IPS-NIHi7 (cell line): Measurements from ENCODE around the gene HCFC2.
"Not testable (repeated sequence)": the region's sequence is repeated elsewhere in the genome, so short reads cannot be mapped to it uniquely, and the experiment has no call there.

Experiments
- DNase-seq: peaks from one replicate; pipeline ENCODE4 v3.0.0; 2012; ENCODE audit warnings: mixed read lengths; ENCODE audit errors: extremely low spot score

The HCFC2 gene

GRCh38 chr12:104064031-104064841, at the start of gene HCFC2:
HCFC2 (plus strand) TSS chr12:104064531; CDS start chr12:104064561, 30 bp downstream.
- peak; percentile 98 for DNase-seq

DNA sequence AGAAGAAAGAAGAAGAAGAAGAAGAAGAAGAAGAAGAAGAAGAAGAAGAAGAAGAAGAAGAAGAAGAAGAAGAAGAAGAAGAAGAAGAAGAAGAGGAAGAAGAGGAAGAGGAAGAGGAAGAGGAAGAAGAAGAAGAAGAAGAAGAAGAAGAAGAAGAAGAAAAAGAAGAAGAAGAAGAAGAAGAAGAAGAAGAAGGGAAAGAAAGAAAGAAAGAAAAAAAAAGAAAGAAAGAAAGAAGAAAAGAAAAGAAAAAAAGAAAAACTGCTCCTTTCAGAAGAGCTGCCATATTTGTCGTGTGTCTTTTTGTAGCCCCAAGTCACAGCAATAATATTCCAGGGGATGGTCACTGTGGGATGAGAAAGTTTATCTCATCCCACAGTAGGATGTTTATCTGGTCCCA, 42.5 kb upstream of the HCFC2 start:
- DNase-seq: not testable (repeated sequence)

DNA sequence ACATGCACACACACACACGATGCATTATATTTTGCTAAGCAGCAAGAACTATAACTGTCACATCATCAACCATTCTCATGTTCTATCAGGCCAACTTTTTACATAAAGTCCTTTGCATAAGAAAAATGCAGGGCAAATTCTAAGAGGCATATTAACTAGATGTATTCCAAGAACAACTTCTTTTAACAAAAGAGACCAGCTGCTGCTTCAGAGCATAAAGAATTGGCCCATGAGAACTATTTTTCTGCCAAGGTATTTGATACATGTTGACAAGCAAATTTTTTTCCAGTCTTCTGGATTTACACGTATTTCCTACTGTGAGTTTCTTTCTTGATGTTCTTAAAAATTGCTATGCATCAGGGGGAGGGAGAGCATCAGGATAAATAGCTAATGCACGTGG, 41.5 kb upstream of the HCFC2 start:
- no peak for DNase-seq

- no peak for DNase-seq
Observed at GRCh38 chr12:104023710-104024109, 40.6 kb upstream of the HCFC2 start.

DNA sequence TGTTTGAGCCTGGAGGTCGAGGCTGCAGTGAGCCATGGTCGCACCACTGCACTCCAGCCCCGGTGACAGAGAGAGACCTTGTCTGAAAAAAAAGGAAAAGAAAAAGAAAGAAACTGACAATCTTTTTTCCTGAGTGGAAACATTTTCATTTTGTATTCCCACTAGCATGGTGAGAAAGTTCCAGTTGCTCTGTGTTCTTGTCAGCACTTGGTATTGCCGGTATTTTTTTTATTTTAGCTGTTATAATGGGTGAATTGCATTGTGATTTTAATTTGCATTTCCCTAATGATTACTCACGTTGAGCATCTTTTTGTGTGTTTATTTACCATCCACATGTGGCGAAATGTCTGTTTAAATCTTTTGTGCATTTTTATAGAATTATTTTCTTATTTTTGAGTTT, 40.0 kb upstream of the HCFC2 start:
- no peak for DNase-seq

GRCh38 chr12:104025771-104026170, 38.6 kb upstream of the HCFC2 start:
- DNase-seq: no peak

DNA sequence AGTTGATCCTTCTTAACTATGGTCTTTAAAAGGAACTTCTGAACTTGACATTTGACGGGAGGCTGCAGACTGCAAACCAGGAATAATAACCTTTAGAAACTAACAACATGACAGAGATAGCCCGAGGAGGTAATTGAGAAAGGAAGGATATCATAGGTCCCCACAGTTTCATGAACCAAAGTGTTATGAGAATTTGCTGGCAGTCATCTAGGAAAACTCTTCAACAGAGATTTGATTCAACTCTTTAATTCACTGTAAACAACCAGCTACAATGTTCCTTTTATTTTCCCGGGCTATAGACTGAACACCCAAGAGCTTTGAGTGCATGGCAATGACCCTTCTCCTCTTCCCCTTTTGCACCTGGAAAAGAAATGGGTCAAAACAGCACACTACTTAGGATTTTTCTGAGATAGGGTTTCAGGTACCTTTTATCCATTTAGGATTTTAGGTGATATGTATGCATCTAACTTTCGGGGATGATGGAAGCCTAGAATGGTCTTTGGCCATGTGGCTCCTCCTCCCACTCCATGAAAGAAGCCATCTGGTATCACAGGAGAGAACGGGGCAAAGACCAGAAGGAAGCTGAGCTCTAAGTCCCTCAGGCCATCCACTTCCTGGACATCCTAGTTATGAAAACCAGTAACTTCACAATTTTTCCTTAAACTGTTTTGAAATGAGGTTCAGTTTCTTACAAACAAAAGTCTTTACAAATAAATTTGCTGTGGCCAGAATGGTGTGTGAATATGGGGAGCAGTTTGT, 37.3 kb upstream of the HCFC2 start:
- no peak for DNase-seq

GRCh38 chr12:104030596-104030995, 33.7 kb upstream of the HCFC2 start:
- DNase-seq: not testable (repeated sequence)

DNA sequence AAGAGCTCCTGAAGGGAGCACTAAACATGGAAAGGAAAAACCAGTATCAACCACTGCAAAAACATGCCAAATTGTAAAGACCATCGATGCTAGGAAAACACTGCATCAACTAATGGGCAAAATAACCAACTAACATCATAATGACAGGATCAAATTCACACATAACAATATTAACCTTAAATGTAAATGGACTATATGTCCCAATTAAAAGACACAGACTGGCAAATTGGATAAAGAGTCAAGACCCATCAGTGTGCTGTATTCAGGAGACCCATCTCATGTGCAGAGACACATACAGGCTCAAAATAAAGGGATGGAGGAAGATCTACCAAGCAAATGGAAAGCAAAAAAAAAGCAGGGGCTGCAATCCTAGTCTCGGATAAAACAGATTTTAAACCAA, 28.2 kb upstream of the HCFC2 start:
- DNase-seq: not testable (repeated sequence)

GRCh38 chr12:104039769-104040168, 24.6 kb upstream of the HCFC2 start:
- not testable (repeated sequence) for DNase-seq

- no peak for DNase-seq
Observed at GRCh38 chr12:104042580-104042979, 21.8 kb upstream of the HCFC2 start.

DNA sequence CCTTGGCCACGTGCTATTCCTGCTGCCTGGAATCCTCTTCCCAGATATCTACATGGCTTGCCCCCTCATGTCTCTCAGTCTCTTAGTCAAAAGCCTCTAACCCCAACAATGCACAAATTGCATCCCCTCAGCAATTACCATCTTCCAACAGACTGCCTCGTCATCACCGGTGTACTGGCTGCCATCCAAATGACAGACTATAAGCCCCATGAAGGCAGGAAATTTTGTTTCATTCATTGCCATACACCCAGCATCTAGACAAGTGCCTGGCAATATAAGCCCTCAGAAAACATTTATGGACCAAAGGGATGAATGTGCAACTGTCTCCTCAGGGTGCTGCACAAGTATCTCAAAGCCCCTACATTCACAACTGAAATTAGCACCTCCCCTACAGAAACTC, 20.2 kb upstream of the HCFC2 start:
- DNase-seq: no peak

DNA sequence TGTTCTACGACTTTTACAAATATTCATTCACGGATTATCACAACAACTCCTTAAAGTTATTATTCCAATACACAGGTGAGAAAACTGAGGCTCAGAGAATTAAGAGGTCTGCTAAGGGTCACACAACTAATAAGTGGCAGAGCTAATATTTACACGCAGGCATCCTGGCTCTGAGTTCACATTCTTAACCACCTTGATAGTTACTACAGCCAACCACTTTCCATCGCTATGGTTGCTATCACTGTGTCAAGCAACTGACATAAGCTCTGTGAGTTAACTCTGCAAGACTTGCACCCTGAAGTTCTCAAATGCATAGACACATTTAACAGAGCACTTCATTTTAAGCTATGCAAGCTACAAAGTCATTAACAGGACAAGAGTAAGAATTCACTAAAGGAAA, 18.0 kb upstream of the HCFC2 start:
- DNase-seq: no peak

DNA sequence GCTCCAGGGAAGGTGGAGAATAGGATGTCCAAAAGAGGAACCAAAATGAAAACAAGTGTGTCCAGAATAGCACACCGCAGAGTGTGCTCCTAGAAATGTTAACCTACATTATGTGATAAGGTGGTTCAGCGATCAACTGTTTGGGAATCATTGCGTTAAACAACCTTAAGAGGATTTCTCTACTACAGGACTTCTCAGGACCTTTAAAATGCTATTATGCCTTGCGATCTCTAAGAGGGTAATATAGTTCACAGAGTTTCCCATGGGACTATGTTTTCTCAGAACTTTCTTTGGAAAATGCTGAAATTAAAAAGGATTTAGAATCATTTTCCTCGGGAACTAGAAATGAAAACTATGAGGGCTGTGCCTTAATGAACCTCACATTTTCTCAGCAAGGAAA, 16.2 kb upstream of the HCFC2 start:
- DNase-seq: no peak

- no peak for DNase-seq
Observed at GRCh38 chr12:104048811-104049210, 15.5 kb upstream of the HCFC2 start.

DNA sequence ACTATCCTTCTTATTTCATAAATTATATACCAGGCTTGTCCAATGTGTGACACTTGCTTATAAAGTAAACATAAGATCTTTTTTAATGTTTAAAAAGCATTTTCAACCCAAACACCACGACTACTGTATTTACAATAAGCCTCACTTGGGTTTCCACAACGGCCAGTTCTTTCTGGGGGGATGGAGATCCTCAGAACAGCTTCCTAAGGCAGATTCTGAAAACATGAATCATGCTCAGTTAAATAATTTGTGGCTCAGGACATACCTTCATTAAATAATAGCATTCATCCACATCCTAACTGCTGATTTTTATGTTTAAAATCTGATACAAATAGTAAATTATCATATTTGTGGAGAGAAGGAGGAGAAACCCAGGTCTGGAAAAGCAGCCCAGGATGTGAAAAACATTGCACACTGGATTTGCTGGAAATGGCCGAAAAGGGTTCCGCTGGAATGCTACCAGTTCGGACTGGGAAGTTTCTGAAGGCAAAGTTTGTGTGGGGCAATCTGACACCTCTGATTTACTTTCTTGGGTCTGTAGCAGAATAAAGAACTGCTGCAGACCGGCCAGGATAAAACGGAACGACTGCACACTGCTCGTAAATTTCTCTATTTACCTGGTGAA, 14.9 kb upstream of the HCFC2 start:
- no peak for DNase-seq

DNA sequence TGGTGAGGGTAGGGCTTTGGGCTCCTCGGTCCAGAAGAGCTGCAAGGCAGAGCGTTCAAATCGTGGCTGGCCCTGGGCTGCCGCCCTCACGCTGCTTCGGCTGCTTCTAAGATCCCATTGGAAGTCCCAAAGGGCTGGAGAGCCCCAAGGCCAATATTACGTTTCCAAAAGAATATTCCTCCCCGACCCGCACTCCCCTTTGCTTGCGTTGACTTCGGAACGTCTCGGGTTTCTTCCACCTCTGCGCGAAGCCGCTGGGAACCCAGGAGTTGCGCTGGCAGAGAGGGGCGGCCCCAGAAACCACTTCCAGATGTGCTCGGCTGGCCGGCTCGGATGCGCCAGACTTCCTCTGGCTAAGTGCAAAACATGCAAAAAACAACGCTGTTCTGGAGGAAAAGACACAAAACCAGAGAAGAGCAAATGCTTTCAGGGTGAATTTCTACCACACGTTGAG, 14.4 kb upstream of the HCFC2 start, which contains the start of gene GLT8D2:
GLT8D2 (minus strand) TSS at position 285 of the 454 bp plus-strand sequence. CDS start 30,539 bp downstream, outside the sequence.
- peak; percentile 73 for DNase-seq

GRCh38 chr12:104050436-104050835, 13.9 kb upstream of the HCFC2 start:
- DNase-seq: no peak

- DNase-seq: peak; percentile 35
Observed at GRCh38 chr12:104054681-104055346, 9.5 kb upstream of the HCFC2 start.

DNA sequence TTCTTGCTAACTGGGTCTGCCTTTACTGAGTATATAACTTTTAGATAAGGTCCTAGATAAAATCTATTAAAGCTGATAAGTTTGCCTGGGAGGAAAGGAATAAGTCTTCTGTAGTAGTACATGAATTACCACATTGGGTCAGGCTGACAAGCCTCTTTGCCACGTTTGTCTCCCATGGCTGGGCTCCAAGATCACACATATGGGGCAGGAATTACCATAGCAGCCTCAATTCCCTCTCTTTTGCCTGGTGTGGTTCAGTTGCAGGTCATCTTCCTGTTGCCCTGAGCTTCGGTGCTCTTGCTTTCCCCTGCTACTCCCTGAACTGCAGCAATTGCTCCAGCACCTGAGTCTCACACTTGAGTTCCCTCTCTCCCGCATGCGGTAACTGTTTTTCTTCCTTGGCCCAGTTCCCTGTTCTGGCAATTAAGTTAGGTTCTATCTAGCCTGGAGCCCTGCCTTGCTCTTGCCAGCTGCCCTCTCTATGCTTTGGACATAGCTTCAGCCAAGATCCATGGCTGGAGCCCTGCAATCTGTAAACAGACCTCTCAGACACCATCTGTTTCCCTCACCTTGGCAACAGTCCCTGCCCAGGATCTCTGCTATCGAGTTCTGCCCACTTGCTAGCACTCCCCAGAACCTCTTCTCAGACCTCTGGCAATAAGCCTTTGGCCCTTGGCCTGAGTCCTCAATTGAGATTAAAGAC, 8.5 kb upstream of the HCFC2 start:
- DNase-seq: no peak

GRCh38 chr12:104056419-104056972, 7.8 kb upstream of the HCFC2 start:
- no peak for DNase-seq
